HG02798 (cell line): Measurements from ENCODE around the gene EGR1.
A peak's percentile ranks its signal among the peaks of the same experiment; 100 is the strongest.

Source experiments
- ATAC-seq: cut with Tn5 transposase; IDR thresholded peaks from one replicate; pipeline ENCODE4 v1.9.1; 2021; ENCODE audit warnings: mild to moderate bottlenecking; ENCODE audit not compliant: unreplicated experiment, poor library complexity

The EGR1 gene

GRCh38 chr5:138465261-138466124 is at the start of gene EGR1:
Gene EGR1, plus strand, starts transcription at chr5:138465479. Its CDS starts 283 bp downstream, at chr5:138465762.
- peak; percentile 57 for ATAC-seq

- no peak for ATAC-seq
These were observed 46.8 kb upstream of the EGR1 start for GRCh38 chr5:138418444-138418843.

- no peak for ATAC-seq
These were observed 40.2 kb upstream of the EGR1 start for GRCh38 chr5:138425079-138425478.

GRCh38 chr5:138435943-138436342 is 29.3 kb upstream of the EGR1 start:
- ATAC-seq = no peak

GRCh38 chr5:138438003-138438723 is 27.1 kb upstream of the EGR1 start:
- ATAC-seq = no peak

GRCh38 chr5:138438724-138439476 is 26.4 kb upstream of the EGR1 start, which contains the start of gene REEP2:
Gene REEP2, plus strand, starts transcription at chr5:138439057. Its CDS starts 152 bp downstream, at chr5:138439209.
- ATAC-seq = peak; percentile 81

GRCh38 chr5:138439477-138440158 is 25.7 kb upstream of the EGR1 start:
- ATAC-seq = no peak

- no peak for ATAC-seq
These were observed 24.9 kb upstream of the EGR1 start for GRCh38 chr5:138440159-138441073.

GRCh38 chr5:138441221-138441620 is 24.1 kb upstream of the EGR1 start:
- ATAC-seq = no peak

GRCh38 chr5:138444078-138444773 is 21.1 kb upstream of the EGR1 start:
- no peak for ATAC-seq

- ATAC-seq = no peak
These were observed 20.3 kb upstream of the EGR1 start for GRCh38 chr5:138444774-138445546.

GRCh38 chr5:138445547-138446271 is 19.6 kb upstream of the EGR1 start:
- ATAC-seq = no peak

GRCh38 chr5:138448070-138448469 is 17.2 kb upstream of the EGR1 start:
- no peak for ATAC-seq

- ATAC-seq = no peak
These were observed 16.5 kb upstream of the EGR1 start for GRCh38 chr5:138448481-138449398.

- peak; percentile 78 for ATAC-seq
These were observed 15.6 kb upstream of the EGR1 start for GRCh38 chr5:138449501-138450239.
